Prostate gland (tissue), 2 donors: ENCODE data around the gene ZNF253. TPM values are rescaled to one million over a fixed set of nuclear protein-coding genes. Genes with fewer than 3 reads are reported as not detected.
"Not testable (repeated sequence)": the region's sequence is repeated elsewhere in the genome, so short reads cannot be mapped to it uniquely, and the experiment has no call there.

Experiments used
- DNase-seq: peaks from one replicate; pipeline ENCODE4 v3.0.0-alpha.2; 2019; ENCODE audit warnings: low spot score
- H3K27ac ChIP-seq, 2 donors: fragments of 200-600 bp; sonication (generic); 2 replicates each; pipeline ENCODE4 v1.5.1; 2017 to 2019
- H3K27me3 ChIP-seq: fragments of 200-600 bp; sonication (generic); replicated peaks from 2 replicates; pipeline ENCODE4 v1.5.1; 2019; ENCODE audit not compliant: insufficient read depth
- H3K36me3 ChIP-seq, 2 donors: fragments of 200-600 bp; sonication (generic); 1 replicate in 1 of 2; 2 replicates in 1 of 2; pipeline versions ENCODE4 v1.5.1 to v1.8.1; 2017 to 2019
- H3K4me1 ChIP-seq: fragments of 200-600 bp; sonication (generic); replicated peaks from 2 replicates; pipeline ENCODE4 v1.5.1; 2019
- H3K4me3 ChIP-seq, 2 donors: fragments of 200-600 bp; sonication (generic); 2 replicates each; pipeline ENCODE4 v1.5.1; 2017 to 2019
- H3K9me3 ChIP-seq: fragments of 200-600 bp; sonication (generic); 2 replicates; pipeline ENCODE4 v1.5.1; 2017
- CTCF ChIP-seq, 4 experiments: fragments of 200-600 bp in 2 of 4; fragments of 450-650 bp in 2 of 4; sonication (generic) in 2 of 4; IDR thresholded peaks; 1 replicate in 3 of 4; 2 replicates in 1 of 4; pipeline ENCODE4 v1.5.1; 2016 to 2019; ENCODE audit warnings: antibody characterized with exemption in 4 of 4, mild to moderate bottlenecking in 2 of 4, moderate library complexity in 2 of 4
- POLR2A ChIP-seq: fragments of 450-650 bp; IDR thresholded peaks from one replicate; pipeline ENCODE4 v1.6.1; 2016; ENCODE audit warnings: antibody characterized with exemption, mild to moderate bottlenecking
- POLR2AphosphoS5 ChIP-seq: sonication (generic); formaldehyde crosslinking; IDR thresholded peaks from one replicate; pipeline ENCODE4 v1.6.1; 2017; ENCODE audit warnings: antibody characterized with exemption
- WGBS: methylation state at CpG from one replicate; pipeline ENCODE4 v1.1.5; 2018; 5-methylcytosine and 5-hydroxymethylcytosine counted together
- intact Hi-C: fragments of 100-400 bp; cut with DNase I; formaldehyde crosslinking; loops from one replicate; pipeline ENCODE4 v1.14.2; 2022
- total RNA-seq, 2 donors: library from RNA; depleted of rRNA; stranded (reverse); fragments of >200 nt; gene quantifications; one replicate each; pipeline ENCODE4 v1.1.0, GENCODE V29; 2016

Gene ZNF253
- total RNA-seq, 2 donors from 2014 or later = 10.6 to 20.0 TPM

GRCh38 chr19:19914596-19914995, 48.9 kb downstream of the ZNF253 start:
- WGBS = 85% methylated on average over 3 of the region's 3 CpGs
- H3K36me3 ChIP-seq = no peaks in the 10 kb centered on the region

GRCh38 chr19:19930417-19930816, 64.7 kb downstream of the ZNF253 start:
- intact Hi-C loops, H3K4me1 ChIP-seq, H3K27me3 ChIP-seq, H3K9me3 ChIP-seq, H3K27ac ChIP-seq, H3K4me3 ChIP-seq, H3K36me3 ChIP-seq, DNase-seq: not testable (repeated sequence)
- 72% methylated on average over 7 of the region's 7 CpGs for WGBS
- peak in 2 of 4 experiments; percentile 12 to 39 for TF ChIP-seq CTCF (IDR thresholded peaks at IDR 0.05)

More at GRCh38 chr19:19914596-19914995, 48.9 kb downstream of the ZNF253 start:
- Histone ChIP-seq H3K4me1 (no peaks in the 10 kb centered on the region), H3K27ac (no peak overlapping the region), H3K27me3 (no peaks in the 10 kb centered on the region), H3K4me3 (no peak overlapping the region), H3K9me3 (no peaks in the 10 kb centered on the region)
- TF ChIP-seq POLR2AphosphoS5 (no peak), CTCF (IDR thresholded peaks at IDR 0.05) (no peak), POLR2A (no peak)
- intact Hi-C loops = no loop called here
- DNase-seq = no peak

GRCh38 chr19:19933432-19934314, 68.0 kb downstream of the ZNF253 start:
- not testable (repeated sequence) for H3K9me3 ChIP-seq

GRCh38 chr19:19937403-19937802, 71.7 kb downstream of the ZNF253 start:
- H3K9me3 ChIP-seq = no peaks in the 10 kb centered on the region
- H3K27ac ChIP-seq = no peak overlapping the region
- no peak overlapping the region for H3K4me3 ChIP-seq
- H3K4me1 ChIP-seq = no peaks in the 10 kb centered on the region
- peaks cover 0 to 8% of the 10 kb centered on the region in 2 donors for H3K36me3 ChIP-seq
- no peaks in the 10 kb centered on the region for H3K27me3 ChIP-seq
- no peak for TF ChIP-seq CTCF (IDR thresholded peaks at IDR 0.05)
- TF ChIP-seq POLR2A = no peak
- no peak for TF ChIP-seq POLR2AphosphoS5
- 97% methylated on average over 2 of the region's 2 CpGs for WGBS
- intact Hi-C loops = no loop called here
- no peak for DNase-seq

More at GRCh38 chr19:19933432-19934314, 68.0 kb downstream of the ZNF253 start:
- 85% methylated on average over 3 of the region's 3 CpGs for WGBS
- intact Hi-C loops, H3K4me1 ChIP-seq, H3K36me3 ChIP-seq, DNase-seq, H3K4me3 ChIP-seq, H3K27ac ChIP-seq, H3K27me3 ChIP-seq: not testable (repeated sequence)

- peaks cover 0 to 7% of the 10 kb centered on the region in 2 donors for H3K36me3 ChIP-seq
- H3K4me3 ChIP-seq = no peak overlapping the region
- no peaks in the 10 kb centered on the region for H3K27me3 ChIP-seq
- H3K4me1 ChIP-seq = no peaks in the 10 kb centered on the region
- WGBS = 31% methylated on average over 2 of the region's 2 CpGs
- intact Hi-C loops = no loop called here
- TF ChIP-seq POLR2A (no peak), POLR2AphosphoS5 (no peak)
- no peak for DNase-seq
- H3K9me3 ChIP-seq = no peaks in the 10 kb centered on the region
- H3K27ac ChIP-seq = no peak overlapping the region
These were observed 72.8 kb downstream of the ZNF253 start for GRCh38 chr19:19938449-19938848.
